Left ventricle myocardium superior (tissue), 1 donor: ENCODE measurements around the gene METAP1. TPM values are rescaled to one million over a fixed set of nuclear protein-coding genes. Genes with fewer than 3 reads are reported as not detected.
"Not testable (repeated sequence)": the region's sequence is repeated elsewhere in the genome, so short reads cannot be mapped to it uniquely, and the experiment has no call there.

ENCODE experiments used
- ATAC-seq: fragments of 200-7000 bp; cut with Tn5 transposase; one replicate; pipeline ENCODE4 v1.9.1; 2020; ENCODE audit warnings: mild to moderate bottlenecking, moderate library complexity
- DNase-seq: peaks from one replicate; pipeline ENCODE4 v3.0.0-alpha.2; 2020
- intact Hi-C: fragments of 100-400 bp; cut with micrococcal nuclease; formaldehyde crosslinking; loops from one replicate; pipeline ENCODE4 v1.11.0; 2022
- long read RNA-seq: library from polyadenylated mRNA; unstranded; transcript quantifications from one replicate; pipeline ENCODE4 v2.0.0, GENCODE V29; 2021
- total RNA-seq: library from RNA; stranded (reverse); fragmentation: NEBNext Ultra II Directional; extraction: Animal tissue kit (Norgen Biotek cat#: 25700); gene quantifications from one replicate; pipeline ENCODE4 v1.2.1, GENCODE V29; 2021
- donor health status: DM: no; HTN: yes; CAD: no; lungs with severe emphysema.

The METAP1 gene
- 75.8 TPM for total RNA-seq
- long read RNA-seq, transcript METAP1-201 (11 exons, 2,791 nt), result major isoform, 79 of 107 reads
- long read RNA-seq, partial matches to known transcripts, result 7 of 107 reads
- long read RNA-seq, other reads (novel, unspliced or antisense), result 21 of 107 reads

DNA sequence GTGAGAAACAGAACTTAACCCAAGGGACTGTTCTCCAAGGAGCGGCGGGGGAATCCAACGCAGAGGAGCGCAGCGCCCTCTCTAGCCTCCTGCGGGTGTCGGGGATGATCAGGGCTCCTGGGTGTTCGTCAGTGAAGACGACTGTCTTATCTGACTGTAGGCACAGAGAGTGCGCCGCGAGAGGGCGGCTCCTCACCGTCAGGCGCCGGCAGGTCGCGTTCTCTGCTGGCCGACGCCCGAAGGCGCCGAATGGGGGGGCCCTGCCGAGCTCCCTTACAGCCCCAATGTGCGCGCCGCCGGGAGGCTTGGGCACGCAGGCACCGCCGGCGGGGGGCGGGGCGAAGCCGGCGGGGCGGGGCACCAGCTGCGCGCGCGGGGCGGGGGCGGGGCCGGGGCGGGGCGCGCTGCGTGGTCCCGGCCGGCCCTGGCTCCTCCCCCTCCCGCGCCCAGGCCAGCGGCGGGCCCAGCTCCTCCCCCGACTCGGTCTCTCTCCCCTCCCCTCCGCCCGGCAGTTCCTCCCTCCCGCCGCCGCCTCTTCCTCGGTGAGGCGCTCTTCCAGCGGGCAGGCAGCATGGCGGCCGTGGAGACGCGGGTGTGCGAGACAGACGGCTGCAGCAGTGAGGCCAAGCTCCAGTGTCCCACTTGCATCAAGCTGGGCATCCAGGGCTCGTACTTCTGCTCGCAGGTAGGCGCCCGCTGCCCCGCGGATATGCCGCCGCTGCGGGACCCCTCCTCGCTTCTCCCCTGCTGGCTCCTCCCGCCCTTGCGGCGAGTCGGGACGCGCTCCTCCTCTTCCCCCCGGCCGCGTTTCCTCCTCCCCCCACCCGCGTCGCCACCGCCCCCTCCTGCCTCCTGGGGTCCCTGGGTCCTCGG, at the start of gene METAP1:
Gene METAP1 (plus strand): TSS at position 539 of the 873 bp plus-strand sequence. CDS start 33 bp downstream, at position 572.
- ATAC-seq, result peak; percentile 94
- intact Hi-C loops, result loop anchor here (5.0 kb wide), 1 partner anchor 62 kb away; no protein-coding TSS in a partner anchor
- peak; percentile 97 for DNase-seq

DNA sequence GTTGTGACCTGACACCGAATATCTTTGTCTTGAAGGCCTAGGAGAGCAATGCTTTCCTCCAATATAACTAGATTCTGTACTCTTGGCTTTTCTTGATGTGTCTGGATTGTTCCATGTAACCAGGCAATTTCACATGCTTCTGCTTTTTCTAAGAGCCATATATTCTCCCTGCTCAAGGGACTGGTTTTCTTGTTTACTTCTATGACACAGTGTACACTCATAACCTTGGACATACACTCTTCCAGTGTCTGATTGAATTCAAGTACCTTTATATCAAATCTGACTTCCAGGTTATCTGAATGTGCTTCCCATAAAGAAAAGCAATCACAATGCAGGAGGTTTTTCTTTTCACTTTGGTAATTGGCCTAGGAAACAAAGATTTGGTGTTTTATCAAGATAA, 49.2 kb upstream of the METAP1 start:
- intact Hi-C loops, result loop anchor here (10.0 kb wide), 1 partner anchor 458 kb away; no protein-coding TSS in a partner anchor
- ATAC-seq (no peak), DNase-seq (no peak)

DNA sequence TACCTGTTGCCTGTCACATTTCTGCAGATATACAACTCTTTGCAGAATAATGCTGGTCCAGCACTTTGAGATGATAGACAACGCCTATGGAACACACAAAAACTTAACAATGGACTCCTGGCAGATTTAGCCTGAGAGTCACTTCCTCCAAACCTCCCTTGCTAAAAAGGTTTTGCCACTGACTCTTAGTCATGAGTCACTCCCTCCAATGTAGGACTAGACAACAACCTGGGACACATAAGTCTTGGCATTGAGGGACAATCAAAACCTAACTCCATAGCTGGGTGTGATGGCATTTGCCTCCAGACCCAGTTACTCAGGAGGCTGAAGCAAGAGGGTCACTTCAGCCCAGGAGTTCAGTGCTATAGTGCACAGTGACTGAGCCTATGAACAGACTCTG, 44.6 kb upstream of the METAP1 start:
- ATAC-seq, result no peak
- DNase-seq, result no peak
- intact Hi-C loops, result no loop called here

DNA sequence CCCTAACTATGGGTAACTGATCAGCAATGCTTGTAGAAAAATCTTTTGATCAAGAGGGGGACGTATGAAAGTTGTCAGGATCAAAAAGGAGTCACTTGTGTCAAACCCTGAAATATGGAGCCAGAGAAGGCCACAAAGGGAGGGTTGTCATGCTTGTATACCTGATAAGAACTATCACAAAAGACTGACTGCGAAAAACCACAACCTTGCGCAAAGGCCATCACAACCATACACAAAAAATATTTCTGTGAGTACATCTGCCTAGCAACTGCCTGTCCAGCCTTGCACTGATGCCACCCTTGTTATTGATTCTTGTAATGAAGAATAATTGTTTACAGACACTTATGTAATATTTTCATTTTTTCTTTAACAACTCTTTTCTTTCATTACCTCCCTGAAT, 43.8 kb upstream of the METAP1 start:
- DNase-seq, result no peak
- intact Hi-C loops, result no loop called here
- no peak for ATAC-seq

DNA sequence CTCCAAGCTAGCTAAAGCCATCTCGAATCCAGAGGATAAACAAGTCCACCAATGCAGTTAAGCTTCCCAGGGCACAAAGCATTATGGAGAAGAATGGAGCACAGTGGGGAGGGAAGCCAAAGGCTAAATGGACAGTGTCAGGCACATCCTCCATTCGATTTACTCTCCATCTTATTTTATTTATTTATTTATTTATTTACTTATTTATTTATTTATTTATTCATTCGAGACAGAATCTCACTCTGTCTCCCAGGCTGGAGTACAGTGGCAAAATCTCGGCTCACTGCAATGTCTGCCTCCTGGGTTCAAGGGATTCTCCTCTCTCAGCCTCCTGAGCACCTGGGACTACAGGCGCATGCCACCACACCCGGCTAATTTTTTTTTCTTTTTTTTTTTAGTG, 40.3 kb upstream of the METAP1 start:
- intact Hi-C loops, result no loop called here
- no peak for ATAC-seq
- DNase-seq, result no peak

DNA sequence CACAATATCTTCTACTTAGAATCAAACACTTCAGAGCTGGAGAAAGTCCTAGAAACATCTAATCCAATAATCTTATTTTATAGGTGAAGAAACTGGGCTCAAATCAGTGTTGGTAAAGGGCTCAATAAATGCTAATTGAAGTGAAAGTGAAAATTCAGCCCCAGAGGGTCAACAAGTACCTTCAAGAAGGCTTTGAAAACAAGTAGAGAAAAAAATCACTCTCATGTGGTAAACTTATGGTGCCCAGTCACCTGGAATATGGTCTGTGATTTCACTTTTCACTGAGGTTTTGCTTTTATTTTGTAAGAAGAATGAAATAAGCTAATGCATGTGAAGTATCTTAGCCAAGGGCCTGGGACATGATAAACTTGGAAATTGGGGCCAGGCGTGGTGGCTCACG, 37.5 kb upstream of the METAP1 start:
- intact Hi-C loops, result no loop called here
- no peak for ATAC-seq
- no peak for DNase-seq

DNA sequence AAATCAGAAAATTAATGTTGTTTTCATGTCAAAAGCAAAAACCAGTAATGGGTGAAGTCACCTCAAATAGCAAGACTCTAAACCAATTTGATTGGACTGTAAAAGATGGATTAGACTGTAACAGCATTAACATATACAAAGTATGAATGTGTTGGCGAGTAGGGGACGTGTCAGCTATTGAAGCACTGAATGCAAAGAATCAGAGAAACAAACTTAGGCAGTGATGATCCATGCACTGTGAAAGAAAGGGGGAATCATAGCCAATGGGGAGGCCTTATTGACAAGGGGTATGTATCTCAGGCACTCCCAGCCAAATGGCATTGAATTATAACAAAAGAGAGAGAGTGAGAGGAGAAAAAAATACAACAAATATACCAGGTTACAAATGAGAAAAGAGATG, 36.1 kb upstream of the METAP1 start:
- no peak for DNase-seq
- ATAC-seq, result no peak
- intact Hi-C loops, result no loop called here

DNA sequence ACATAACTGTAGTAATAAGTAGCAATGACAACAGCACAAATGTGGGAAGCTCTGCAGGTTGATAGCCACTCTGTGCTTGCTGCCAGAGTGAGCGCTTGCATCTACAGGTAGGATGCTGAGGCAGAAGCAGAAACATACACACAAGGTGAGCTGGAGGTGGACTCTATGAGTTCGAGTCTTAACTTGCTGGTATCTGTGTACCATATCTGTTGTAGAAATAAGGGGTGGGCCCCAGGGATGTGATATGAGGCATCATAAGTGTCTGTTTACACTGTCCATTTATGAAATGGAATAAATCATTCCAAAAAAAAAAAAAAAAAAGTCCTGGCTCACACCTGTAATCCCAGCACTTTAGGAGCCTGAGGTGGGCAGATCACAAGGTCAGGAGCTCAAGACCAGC, 33.8 kb upstream of the METAP1 start:
- DNase-seq (no peak), ATAC-seq (no peak)
- intact Hi-C loops, result no loop called here

DNA sequence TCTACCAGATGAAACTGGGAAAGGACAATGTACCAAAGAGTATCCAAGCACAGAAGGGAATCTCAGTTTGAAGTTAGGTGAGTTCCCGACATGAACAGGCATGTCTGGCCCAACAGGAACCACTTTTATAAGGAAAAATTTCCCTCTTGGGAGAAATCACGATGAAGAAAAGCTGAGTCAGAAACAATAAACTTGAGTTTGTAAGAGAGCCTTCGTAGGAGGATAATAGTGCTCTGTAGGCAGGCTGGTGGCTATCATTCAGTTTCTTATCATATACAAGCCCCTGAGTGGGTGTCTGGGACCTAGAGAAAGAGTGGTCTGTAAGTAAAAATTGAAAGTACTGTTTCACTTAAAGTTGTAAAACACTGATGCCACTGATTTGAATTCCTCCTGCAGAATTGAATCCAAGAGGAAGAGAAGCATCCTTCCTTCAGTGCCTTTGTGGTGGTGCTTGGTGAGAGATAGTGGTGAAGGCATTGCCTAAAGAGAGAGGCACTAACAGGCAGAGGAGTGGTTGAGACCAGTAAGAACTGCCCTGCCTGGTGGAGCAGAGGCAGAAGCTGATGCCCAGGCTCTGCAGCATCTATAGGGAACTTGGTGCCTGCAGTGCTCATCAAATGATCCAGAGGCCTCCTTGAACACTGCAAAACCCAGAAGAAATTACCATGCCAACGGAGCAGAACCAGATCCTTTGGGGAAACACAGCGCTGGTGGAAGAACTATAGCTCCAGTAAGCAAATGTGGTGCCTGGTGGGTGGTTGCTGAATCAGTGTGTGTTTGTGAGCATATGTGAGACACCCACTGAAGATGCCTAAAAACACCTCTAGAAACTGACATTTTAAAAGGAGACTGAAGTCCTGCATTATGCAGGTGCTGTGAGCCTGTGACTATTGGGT, 31.7 kb upstream of the METAP1 start:
- intact Hi-C loops, result no loop called here
- ATAC-seq (no peak), DNase-seq (no peak)

DNA sequence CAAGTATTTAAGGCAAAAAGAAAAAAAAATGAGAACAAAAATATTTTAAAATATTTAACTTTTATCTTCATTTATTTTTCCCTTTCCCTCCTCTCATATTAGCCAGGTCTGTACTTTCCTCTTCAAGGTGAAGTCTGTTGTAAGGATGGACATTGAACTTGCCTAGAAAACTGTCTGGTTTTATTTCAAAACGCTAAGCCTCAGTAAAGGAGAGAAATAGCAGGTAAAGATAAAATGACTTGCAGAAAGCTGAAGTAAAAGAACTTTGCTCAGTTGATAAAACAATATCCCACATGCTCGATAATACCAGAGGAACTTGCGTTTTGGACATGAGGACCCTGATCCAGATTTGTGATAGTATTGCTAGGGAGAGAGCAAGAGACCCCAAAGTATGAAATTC, 28.6 kb upstream of the METAP1 start:
- intact Hi-C loops, result no loop called here
- no peak for ATAC-seq
- no peak for DNase-seq

DNA sequence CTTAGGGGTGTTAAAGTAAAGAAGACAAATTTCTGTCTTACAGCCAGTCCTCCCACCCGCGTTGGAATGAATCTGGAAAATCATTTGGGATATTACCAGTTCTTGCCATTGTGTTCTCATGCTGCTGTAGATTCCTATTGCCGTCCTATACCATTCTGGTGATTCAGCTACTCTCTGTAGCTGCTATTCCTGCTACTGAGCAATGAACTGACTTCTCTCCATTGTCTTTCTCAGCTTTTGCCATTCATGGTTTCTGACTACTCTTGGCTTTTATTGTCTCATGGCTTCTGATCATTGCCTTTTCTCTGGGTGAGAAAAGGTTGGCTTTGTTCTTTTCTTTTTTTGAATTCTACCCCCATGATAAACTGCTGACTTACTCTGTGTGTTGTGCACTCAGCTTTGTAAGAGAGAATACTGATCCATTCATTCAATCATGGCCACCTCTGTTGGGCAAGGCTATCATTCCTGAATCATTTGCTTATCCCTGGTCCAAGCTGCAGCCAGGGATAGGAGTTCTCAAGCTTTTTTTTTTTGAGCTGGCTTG, 27.7 kb upstream of the METAP1 start:
- intact Hi-C loops, result no loop called here
- DNase-seq (no peak), ATAC-seq (no peak)

DNA sequence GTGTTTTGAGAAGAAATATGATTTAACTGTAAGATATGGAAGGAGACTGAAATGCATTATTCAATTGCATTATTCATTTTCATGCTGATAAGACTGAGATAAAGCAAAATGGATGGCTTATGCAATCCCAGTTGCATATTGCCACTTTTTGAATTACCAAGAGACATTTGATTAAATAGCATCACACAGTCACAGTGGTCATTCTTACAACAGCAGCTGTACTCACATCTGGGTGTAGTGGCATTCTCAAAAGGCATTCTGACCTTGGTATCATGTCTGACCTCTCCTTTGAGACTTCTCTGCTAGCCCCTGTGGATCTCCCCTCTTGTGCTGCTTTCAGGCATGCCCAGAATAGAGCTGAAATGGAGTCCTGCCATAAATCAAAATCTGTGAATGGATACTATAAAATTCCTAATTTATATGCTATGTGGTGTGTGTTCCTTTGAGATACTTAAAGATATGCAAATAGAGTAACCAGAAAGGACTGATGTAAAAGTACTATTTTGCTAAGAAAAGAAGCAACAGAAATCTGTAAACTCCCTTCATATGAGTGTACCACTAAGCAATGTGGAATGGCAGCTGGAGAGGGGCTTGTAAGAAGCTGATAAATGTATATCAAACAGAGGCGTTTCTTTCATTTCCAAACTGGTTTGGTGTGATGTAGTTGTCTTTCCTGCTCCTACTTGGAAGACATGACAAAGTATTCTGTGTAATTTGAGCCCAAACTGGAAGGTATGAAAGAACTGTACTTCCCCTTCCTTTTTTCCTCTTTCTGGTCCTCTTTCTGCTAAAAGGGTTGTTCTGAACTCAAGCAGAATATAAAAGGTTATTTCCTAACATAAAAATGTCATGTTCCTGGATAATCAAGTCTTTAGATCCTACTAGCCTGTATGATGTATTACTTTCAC, 25.4 kb upstream of the METAP1 start:
- DNase-seq (no peak), ATAC-seq (no peak)
- intact Hi-C loops, result no loop called here

DNA sequence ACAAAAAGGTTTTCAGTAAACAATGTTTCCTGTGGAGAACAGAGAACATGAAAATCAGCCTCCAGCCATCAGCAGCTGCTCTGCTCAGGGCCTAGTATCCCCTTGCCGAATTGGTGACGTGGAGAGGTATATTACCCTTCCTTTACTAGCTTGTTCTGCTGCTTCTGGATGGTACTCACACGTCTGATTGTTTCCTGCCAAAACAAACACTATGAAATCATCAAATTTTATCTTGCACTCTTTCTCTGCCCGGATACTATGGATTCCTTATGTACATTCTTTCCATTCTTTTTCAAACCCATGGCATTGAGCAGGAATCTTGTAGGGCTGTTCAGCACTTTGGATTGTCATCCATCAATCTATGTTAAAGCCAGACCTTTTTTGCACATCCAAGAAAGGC, 18.8 kb upstream of the METAP1 start:
- no peak for DNase-seq
- no peak for ATAC-seq
- intact Hi-C loops, result no loop called here

DNA sequence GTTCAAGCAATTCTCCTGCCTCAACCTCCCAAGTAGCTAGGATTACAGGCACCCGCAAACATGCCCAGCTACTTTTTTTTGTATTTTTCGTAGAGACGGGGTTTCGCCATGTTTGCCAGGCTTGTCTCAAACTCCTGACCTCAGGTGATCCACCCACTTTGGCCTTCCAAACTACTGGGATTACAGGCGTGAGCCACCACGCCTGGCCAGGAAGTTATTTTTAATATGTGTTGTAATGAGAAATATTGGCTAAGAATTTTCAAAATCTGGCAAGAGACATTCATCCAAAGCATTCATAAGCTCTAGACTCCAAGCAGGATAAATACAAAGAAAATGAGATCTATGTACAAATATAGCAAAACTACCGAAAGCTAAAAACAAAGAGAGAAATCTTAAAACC, 18.0 kb upstream of the METAP1 start:
- ATAC-seq, result no peak
- intact Hi-C loops, result no loop called here
- DNase-seq, result no peak

DNA sequence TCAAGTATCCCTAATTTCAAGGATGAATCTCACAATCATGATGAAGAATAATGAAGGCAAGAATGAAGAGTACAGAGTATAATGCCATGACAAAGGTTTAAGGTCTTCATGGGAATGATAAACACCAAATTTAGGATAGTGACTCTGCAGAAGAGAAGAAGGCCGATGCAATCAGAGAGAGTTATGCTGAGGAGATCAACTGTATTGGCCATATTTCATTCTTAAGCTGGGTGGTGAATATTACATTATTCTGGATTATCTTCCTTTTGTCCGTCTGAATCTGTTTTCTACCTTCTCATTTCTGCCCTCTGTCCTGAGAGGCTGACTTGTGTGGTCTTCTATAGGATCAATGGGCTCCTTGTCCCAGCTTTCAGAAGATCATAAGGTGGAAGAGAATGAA, 7.8 kb upstream of the METAP1 start:
- ATAC-seq, result no peak
- DNase-seq, result no peak
- intact Hi-C loops, result no loop called here

DNA sequence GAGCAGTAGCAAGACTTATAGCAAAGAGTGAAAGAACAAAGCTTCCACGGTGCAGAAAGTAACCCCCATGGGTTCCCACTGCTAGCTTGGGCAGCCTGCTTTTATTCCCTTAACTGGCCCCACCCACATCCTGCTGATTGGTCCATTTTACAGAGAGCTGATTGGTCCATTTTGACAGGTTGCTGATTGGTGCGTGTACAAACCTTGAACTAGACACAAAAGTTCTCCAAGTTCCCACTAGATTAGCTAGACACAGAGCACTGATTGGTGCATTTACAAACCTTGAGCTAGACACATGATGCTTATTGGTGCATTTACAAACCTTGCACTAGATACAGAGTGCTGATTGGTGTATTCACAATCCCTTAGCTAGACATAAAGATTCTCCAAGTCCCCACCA, 2.7 kb upstream of the METAP1 start:
- intact Hi-C loops, ATAC-seq, DNase-seq: not testable (repeated sequence)

DNA sequence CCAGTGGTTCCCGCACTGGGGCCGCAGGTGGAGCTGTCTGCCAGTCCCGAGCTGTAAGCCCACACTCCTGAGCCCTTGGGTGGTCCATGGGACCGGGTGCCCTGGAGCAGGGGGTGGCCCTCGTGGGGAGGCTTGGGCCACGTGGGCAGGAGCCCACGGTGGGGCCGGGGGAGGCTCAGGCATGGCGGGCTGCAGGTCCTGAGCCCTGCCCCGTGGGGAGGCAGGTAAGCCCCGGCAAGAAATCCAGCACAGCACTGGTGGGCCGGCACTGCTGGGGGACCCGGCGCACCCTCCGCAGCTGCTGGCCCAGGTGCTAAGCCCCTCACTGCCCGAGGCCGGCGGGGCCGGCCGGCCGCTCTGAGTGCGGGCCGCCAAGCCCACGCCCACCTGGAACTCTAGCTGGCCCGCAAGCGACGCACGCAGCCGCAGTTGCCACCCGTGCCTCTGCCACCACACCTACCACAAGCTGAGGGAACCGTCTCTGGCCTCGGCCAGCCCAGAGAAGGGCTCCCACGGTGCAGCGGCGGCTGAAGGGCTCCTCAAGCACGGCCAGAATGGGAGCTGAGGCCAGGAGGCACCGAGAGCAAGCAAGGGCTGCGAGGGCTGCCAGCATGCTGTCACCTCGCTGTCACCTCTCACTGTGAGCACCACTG, 2.0 kb upstream of the METAP1 start:
- DNase-seq (peak; percentile 64), ATAC-seq (no peak)
- intact Hi-C loops, result no loop called here
